OCI-LY3 (cell line): ENCODE measurements around the gene DYNLRB1.

Experiments used
- H2AFZ ChIP-seq: fragments of 200-600, 300-600 bp; shearing (Covaris generic); 2 replicates; pipeline ENCODE4 v1.6.0; 2014; ENCODE audit warnings: antibody characterized with exemption, low read depth, low read length
- H3K27ac ChIP-seq: fragments of 200-600, 300-600 bp; sonication (generic); 2 replicates; pipeline ENCODE4 v1.5.1; 2014; ENCODE audit warnings: mild to moderate bottlenecking, low read length, moderate library complexity, mixed read lengths
- H3K27me3 ChIP-seq: fragments of 200-600, 300-600 bp; sonication (generic); 2 replicates; pipeline ENCODE4 v1.6.1; 2014; ENCODE audit warnings: low read depth, low read length, mixed read lengths
- H3K36me3 ChIP-seq: fragments of 200-600, 300-600 bp; sonication (generic); replicated peaks from 2 replicates; pipeline ENCODE3; 2014; ENCODE audit warnings: low read depth, low read length, mixed read lengths
- H3K4me1 ChIP-seq: fragments of 300-600, 200-600 bp; sonication (generic); 2 replicates; pipeline ENCODE4 v1.6.1; 2014; ENCODE audit warnings: low read length, mixed read lengths
- H3K4me2 ChIP-seq: fragments of 200-600, 300-600 bp; sonication (generic); 2 replicates; pipeline ENCODE4 v1.6.1; 2014; ENCODE audit warnings: low read length, mixed read lengths
- H3K4me3 ChIP-seq: fragments of 300-600, 200-600 bp; sonication (generic); 2 replicates; pipeline ENCODE4 v1.5.1; 2014; ENCODE audit warnings: antibody characterized with exemption, mild to moderate bottlenecking, low read length, moderate library complexity
- H3K79me2 ChIP-seq: fragments of 300-600, 200-600 bp; shearing (Covaris generic); 2 replicates; pipeline ENCODE4 v1.6.1; 2014; ENCODE audit warnings: mild to moderate bottlenecking, low read length, mixed read lengths
- H3K9ac ChIP-seq: fragments of 300-600, 200-600 bp; shearing (Covaris generic); 2 replicates; pipeline ENCODE4 v1.6.0; 2014; ENCODE audit warnings: mild to moderate bottlenecking, low read length, moderate library complexity
- H3K9me3 ChIP-seq: fragments of 200-600, 300-600 bp; shearing (Covaris generic); 2 replicates; pipeline ENCODE4 v1.6.1; 2014; ENCODE audit warnings: low read length, mixed read lengths; ENCODE audit not compliant: insufficient read depth
- H4K20me1 ChIP-seq: fragments of 200-600, 300-600 bp; sonication (generic); 2 replicates; pipeline ENCODE4 v1.6.1; 2016; ENCODE audit warnings: low read length, mixed read lengths; ENCODE audit not compliant: insufficient read depth
- EZH2phosphoT487 ChIP-seq: fragments of 200-600 bp; shearing (Covaris generic); IDR thresholded peaks from 2 replicates; pipeline ENCODE4 v1.6.1; 2018; ENCODE audit warnings: antibody characterized with exemption, mixed run types, low read depth
- TF ChIP-seq, protein P1 (sequence below): fragments of 200-600, 300-600 bp; sonication (generic); IDR thresholded peaks from 2 replicates; pipeline ENCODE4 v1.5.1; 2014; ENCODE audit warnings: antibody characterized with exemption, low read length, low read depth

DYNLRB1 gene

DNA sequence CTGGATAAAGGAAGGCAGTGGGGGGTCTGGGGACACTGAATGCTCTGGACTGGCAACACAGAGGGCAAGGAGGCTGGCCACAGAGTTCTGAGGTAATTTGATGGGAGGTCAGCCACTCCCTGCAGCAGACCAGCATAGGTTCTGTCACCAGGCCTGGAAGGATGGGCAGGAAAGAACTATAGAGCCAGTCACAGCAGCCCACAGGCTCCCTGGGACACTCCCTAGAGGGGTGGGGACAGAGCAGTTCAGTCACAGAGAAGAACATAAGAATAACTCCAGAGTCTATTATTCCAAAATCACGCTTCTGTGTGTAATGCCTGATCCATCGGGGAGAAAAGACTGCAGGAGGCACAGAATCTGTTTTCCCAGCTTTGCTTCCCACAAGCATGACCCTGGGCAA lies 19.6 kb downstream of the DYNLRB1 start:
- Histone ChIP-seq H3K9me3 (no peaks in the 10 kb centered on the region), H3K27ac (no peak overlapping the region), H3K4me3 (no peak overlapping the region), H4K20me1 (peaks cover 18% of the 10 kb centered on the region), H3K36me3 (peaks cover 45% of the 10 kb centered on the region), H2AFZ (no peak overlapping the region), H3K4me1 (no peaks in the 10 kb centered on the region), H3K27me3 (no peaks in the 10 kb centered on the region), H3K4me2 (no peak overlapping the region), H3K79me2 (no peaks in the 10 kb centered on the region), H3K9ac (no peak overlapping the region)
- TF ChIP-seq EZH2phosphoT487, result no peak
- TF ChIP-seq, protein P1, sequence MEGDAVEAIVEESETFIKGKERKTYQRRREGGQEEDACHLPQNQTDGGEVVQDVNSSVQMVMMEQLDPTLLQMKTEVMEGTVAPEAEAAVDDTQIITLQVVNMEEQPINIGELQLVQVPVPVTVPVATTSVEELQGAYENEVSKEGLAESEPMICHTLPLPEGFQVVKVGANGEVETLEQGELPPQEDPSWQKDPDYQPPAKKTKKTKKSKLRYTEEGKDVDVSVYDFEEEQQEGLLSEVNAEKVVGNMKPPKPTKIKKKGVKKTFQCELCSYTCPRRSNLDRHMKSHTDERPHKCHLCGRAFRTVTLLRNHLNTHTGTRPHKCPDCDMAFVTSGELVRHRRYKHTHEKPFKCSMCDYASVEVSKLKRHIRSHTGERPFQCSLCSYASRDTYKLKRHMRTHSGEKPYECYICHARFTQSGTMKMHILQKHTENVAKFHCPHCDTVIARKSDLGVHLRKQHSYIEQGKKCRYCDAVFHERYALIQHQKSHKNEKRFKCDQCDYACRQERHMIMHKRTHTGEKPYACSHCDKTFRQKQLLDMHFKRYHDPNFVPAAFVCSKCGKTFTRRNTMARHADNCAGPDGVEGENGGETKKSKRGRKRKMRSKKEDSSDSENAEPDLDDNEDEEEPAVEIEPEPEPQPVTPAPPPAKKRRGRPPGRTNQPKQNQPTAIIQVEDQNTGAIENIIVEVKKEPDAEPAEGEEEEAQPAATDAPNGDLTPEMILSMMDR, result no peak

DNA sequence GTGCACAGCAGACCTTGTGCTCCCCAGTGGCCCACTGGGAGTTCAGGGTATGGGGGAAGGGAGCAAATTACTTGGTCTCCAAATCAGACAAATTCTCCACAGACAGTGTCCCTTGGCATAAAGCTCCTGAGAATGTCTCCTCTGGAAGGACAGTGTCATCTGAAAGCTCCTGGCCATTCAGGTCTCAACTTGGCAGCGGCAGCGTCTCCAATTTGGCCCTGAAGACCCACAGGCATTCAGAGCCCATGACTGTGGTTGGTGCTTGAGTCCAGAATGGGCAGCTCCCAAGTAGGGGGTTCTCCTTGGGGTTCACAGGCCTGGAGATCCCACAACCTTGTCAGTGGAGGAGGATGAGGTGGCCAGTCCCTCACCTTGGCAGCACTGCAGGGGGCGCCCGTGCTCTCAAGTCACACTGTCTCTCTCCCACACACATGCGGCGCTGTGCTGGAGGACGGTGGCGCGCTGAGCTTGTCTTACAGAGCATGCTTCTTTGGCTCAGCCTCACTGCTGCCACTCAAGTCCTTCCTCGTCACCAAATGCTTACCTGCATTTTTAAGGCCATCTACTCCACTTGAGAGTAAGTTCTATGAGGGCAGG lies 20.7 kb downstream of the DYNLRB1 start:
- Histone ChIP-seq H3K9ac (no peak overlapping the region), H3K9me3 (no peaks in the 10 kb centered on the region), H3K36me3 (peaks cover 53% of the 10 kb centered on the region), H3K27ac (no peak overlapping the region), H3K79me2 (no peaks in the 10 kb centered on the region), H2AFZ (no peak overlapping the region), H3K4me1 (peaks cover 5% of the 10 kb centered on the region; the same call in 1 of the 2 replicates), H4K20me1 (peaks cover 9% of the 10 kb centered on the region), H3K27me3 (no peaks in the 10 kb centered on the region), H3K4me2 (no peak overlapping the region), H3K4me3 (no peak overlapping the region)
- TF ChIP-seq, protein P1, result peak; percentile 81
- no peak for TF ChIP-seq EZH2phosphoT487

DNA sequence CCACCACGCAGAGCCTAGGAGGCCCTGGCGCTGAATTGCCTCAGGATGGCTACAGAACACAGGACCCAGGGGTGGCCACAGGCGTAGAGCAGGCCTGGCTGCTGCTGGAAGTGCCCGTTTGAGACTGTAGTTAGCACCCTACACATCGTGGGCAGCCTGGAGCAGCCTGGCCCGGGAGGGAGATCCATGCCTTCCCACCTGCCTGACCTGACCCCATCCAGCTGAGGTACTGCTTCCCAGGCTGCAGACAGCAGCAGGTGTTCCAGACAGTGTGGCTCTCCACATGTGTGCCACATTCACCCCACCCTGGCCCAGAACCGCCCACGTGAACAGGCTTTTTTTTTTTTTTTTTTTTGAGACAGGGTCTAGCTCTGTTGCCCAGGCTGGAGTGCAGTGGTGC lies 21.4 kb downstream of the DYNLRB1 start:
- Histone ChIP-seq H3K27ac (no peak overlapping the region), H3K79me2 (no peaks in the 10 kb centered on the region), H4K20me1 (peaks cover 2% of the 10 kb centered on the region; the same call in 1 of the 2 replicates), H3K9ac (no peak overlapping the region), H2AFZ (no peak overlapping the region), H3K4me3 (no peak overlapping the region), H3K9me3 (no peaks in the 10 kb centered on the region), H3K36me3 (peaks cover 51% of the 10 kb centered on the region), H3K27me3 (no peaks in the 10 kb centered on the region), H3K4me1 (peaks cover 5% of the 10 kb centered on the region; the same call in 1 of the 2 replicates), H3K4me2 (no peak overlapping the region)
- TF ChIP-seq, protein P1, result no peak
- no peak for TF ChIP-seq EZH2phosphoT487

DNA sequence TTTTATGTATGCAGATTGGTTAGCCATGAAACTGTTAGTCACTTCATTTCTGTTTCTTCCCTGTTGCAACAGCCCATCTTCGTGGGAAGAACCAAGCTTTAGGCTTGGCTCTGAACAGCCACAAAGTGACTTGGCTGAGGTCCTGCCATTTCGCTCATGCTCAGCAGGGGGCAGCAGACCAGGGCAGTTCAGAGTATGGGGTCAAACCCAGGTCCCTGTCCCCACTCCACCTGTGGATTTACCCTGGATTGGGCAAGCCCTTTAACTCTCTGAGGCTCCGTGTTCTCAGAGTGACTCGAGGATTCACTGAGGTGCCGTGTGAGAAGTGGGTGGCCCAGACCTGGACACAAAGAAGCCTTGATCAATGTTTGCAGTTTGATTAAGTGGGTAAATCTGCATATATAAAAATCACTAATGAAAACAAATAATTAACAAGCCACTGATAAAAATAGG lies 22.5 kb downstream of the DYNLRB1 start:
- peaks cover 45% of the 10 kb centered on the region for H3K36me3 ChIP-seq
- peaks cover 5% of the 10 kb centered on the region; the same call in 1 of the 2 replicates for H3K4me1 ChIP-seq
- H2AFZ ChIP-seq, result no peak overlapping the region
- H4K20me1 ChIP-seq, result no peaks in the 10 kb centered on the region
- no peak overlapping the region for H3K4me3 ChIP-seq
- TF ChIP-seq, protein P1, result peak; percentile 93
- TF ChIP-seq EZH2phosphoT487, result no peak
- H3K27me3 ChIP-seq, result no peaks in the 10 kb centered on the region
- no peak overlapping the region for H3K9ac ChIP-seq
- H3K9me3 ChIP-seq, result no peaks in the 10 kb centered on the region
- no peak overlapping the region for H3K27ac ChIP-seq
- H3K79me2 ChIP-seq, result no peaks in the 10 kb centered on the region
- no peak overlapping the region for H3K4me2 ChIP-seq
